Thyroid gland (tissue), 4 donors: ENCODE data around the gene TSPO2.

Source experiments
- CTCF ChIP-seq, 6 experiments: fragments of 200-600 bp in 3 of 6; fragments of 450-650 bp in 3 of 6; sonication (generic) in 3 of 6; IDR thresholded peaks; one replicate each; pipeline ENCODE4 v1.5.1; 2016 to 2019; ENCODE audit warnings: antibody characterized with exemption in 6 of 6, mild to moderate bottlenecking in 2 of 6, inconsistent platforms in 1 of 6, moderate library complexity in 1 of 6
- POLR2A ChIP-seq, 2 donors: fragments of 450-650 bp; IDR thresholded peaks; one replicate each; pipeline ENCODE4 v1.6.1; 2017; ENCODE audit warnings: antibody characterized with exemption in 2 of 2, mild to moderate bottlenecking in 2 of 2, moderate library complexity in 1 of 2

- TF ChIP-seq CTCF (IDR thresholded peaks at IDR 0.05) (no peak), POLR2A (IDR thresholded peaks at IDR 0.05) (no peak)
Measured at GRCh38 chr6:41055149-41055548, 12.9 kb downstream of the TSPO2 start.
